ENCODE results near the gene CDK14.

CDK14 gene

DNA sequence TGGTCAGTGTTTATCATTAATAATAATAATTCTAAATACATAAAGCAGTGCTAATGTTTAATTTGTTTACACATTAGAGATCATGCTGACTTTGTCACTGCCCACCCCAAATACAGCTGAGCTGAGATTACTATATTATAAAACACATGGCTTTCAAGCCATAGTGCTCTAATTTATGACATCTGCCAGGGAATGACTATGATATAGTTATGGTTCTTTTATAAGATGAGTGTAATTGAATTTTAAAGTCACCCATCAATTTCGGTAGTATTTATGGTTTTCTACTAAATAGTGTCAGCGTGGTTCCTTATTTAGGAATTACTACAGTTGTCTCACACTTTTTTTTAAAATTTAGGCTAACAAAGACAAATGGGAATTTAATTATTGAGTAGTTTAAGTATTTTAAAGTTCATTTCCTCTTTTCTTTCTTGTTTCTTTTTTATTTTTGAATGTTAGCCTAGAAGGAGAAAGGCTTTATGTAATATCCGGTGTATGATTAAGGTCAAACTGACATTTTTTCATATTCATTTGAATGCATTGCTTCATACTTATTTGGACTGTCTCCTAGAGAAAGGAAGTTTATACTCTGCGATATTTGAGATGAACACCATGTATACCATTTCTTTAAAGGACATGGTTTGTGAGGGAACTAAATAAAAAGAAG, 3.9 kb downstream of the CDK14 start:
- peaks cover 3% of the 10 kb centered on the region for H3K4me1 ChIP-seq (ENCODE audit: control insufficient read depth, insufficient read depth, low read length)
- no peak overlapping the region for H3K9ac ChIP-seq (ENCODE audit: low read length)
- no peaks in the 10 kb centered on the region for H3K36me3 ChIP-seq (ENCODE audit: control insufficient read depth, insufficient read depth, low read length)
- H3K27me3 ChIP-seq (ENCODE audit: control insufficient read depth, insufficient read depth, low read length): no peaks in the 10 kb centered on the region
- no peak overlapping the region for H3K27ac ChIP-seq (ENCODE audit: low read depth, low read length)
- H3K4me3 ChIP-seq (ENCODE audit: low read length): no peak overlapping the region

DNA sequence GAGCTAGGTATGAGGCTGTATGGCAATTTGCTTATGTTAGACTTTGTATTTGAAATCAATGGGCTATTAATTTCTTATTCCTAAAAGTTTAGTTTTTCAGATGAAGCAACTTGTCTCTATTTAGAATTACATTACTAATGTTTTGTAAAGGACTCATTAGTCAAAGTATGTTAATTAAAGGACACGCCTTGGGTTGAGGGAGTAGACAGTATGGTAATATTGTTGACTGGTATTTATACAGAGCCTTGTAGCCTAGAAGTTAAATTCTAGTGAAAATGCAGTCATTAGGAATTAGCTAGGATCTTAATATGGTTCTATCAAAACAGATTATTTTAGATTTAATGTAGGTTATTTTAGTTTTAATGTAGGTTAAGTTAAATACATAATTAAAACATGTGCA, 6.2 kb downstream of the CDK14 start:
- H3K36me3 ChIP-seq (ENCODE audit: control insufficient read depth, insufficient read depth, low read length): no peaks in the 10 kb centered on the region
- no peak overlapping the region for H3K27ac ChIP-seq (ENCODE audit: low read depth, low read length)
- H3K4me3 ChIP-seq (ENCODE audit: low read length): no peak overlapping the region
- no peak overlapping the region for H3K9ac ChIP-seq (ENCODE audit: low read length)
- H3K4me1 ChIP-seq (ENCODE audit: control insufficient read depth, insufficient read depth, low read length): no peaks in the 10 kb centered on the region
- no peaks in the 10 kb centered on the region for H3K27me3 ChIP-seq (ENCODE audit: control insufficient read depth, insufficient read depth, low read length)

DNA sequence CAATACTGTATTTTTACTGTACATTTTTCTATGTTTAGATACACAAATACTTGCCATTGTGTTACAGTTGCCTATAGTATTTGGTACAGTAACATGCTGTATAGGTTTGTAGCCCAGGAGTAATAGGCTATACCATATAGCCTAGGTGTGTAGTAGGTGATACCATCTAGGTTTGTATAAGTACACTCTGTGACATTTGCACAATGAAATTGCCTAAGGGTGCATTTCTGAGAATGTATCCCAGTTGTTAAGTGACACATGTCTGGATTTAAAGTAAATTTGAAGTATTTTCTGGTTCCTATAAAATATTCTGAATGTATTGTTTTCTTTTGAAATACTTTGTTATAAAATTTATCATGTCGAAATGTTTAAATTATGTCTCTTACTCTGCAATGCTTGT, 7.2 kb downstream of the CDK14 start:
- Histone ChIP-seq H3K27ac (ENCODE audit: low read depth, low read length) (no peak overlapping the region), H3K36me3 (ENCODE audit: control insufficient read depth, insufficient read depth, low read length) (no peaks in the 10 kb centered on the region), H3K4me3 (ENCODE audit: low read length) (no peak overlapping the region), H3K9ac (ENCODE audit: low read length) (no peak overlapping the region), H3K27me3 (ENCODE audit: control insufficient read depth, insufficient read depth, low read length) (no peaks in the 10 kb centered on the region), H3K4me1 (ENCODE audit: control insufficient read depth, insufficient read depth, low read length) (no peaks in the 10 kb centered on the region)

DNA sequence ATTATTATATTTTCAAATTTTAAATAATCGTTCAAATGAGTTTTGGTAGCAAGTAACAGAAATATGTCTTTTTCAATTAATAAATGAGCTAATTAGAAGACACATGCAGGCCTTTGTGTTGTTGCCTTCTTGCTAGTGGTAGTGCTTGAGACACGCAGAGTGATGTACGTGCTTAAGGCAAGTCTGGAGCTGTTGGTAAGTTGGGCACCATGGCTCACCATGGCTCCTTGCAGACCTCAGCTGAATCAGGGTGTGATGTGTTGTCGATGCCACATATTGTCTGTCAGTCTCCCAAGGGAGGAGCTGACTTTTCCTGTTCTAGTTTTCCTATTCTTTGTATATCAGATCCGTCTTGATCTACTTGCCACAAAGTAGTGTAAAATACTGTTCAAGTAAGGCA, 8.3 kb downstream of the CDK14 start:
- Histone ChIP-seq H3K4me1 (ENCODE audit: control insufficient read depth, insufficient read depth, low read length) (no peaks in the 10 kb centered on the region), H3K4me3 (ENCODE audit: low read length) (no peak overlapping the region), H3K27me3 (ENCODE audit: control insufficient read depth, insufficient read depth, low read length) (no peaks in the 10 kb centered on the region), H3K36me3 (ENCODE audit: control insufficient read depth, insufficient read depth, low read length) (no peaks in the 10 kb centered on the region), H3K9ac (ENCODE audit: low read length) (no peak overlapping the region), H3K27ac (ENCODE audit: low read depth, low read length) (no peak overlapping the region)

DNA sequence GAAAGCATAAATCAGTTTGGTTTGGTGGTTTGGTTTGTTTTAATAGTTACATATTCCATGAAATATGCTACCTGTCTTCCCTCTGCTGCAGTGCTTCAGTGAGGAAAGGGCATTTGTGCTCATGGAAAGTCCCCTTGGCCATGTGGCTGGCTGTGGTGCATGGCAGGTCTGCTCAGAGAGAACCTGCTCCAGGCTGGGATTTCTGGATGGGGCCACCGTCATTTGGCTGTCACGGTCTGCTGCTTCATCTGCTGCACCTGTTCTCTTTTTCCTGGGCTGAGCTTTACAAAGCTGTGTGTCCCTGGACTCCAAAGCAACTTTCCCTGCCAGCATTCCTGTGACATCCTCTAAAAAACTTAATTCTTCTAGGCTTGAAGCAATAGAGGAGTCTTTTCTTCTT, 8.9 kb downstream of the CDK14 start:
- Histone ChIP-seq H3K4me3 (ENCODE audit: low read length) (no peak overlapping the region), H3K4me1 (ENCODE audit: control insufficient read depth, insufficient read depth, low read length) (no peaks in the 10 kb centered on the region), H3K27me3 (ENCODE audit: control insufficient read depth, insufficient read depth, low read length) (no peaks in the 10 kb centered on the region)

DNA sequence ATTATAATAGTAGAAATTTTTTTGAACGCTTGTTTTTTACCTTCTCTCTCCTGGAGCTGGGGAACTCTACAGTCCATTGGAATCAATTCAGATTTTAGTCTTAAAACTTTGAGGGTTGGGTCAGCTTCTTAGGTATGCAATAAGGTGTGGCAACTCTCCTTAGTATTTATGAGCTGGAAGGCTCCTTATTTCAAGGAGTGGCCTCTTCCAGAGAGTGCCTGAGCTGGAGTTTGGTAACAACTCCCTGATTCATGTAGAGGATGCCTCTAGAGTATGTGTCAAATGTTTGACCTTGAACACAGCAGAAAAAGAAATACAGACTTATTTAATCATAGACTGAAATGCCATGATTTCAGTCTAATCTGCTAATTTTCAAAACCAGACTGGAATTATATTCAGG, 11.1 kb downstream of the CDK14 start:
- Histone ChIP-seq H3K4me1 (ENCODE audit: control insufficient read depth, insufficient read depth, low read length) (no peaks in the 10 kb centered on the region), H3K27me3 (ENCODE audit: control insufficient read depth, insufficient read depth, low read length) (no peaks in the 10 kb centered on the region), H3K9ac (ENCODE audit: low read length) (no peak overlapping the region), H3K27ac (ENCODE audit: low read depth, low read length) (no peak overlapping the region), H3K36me3 (ENCODE audit: control insufficient read depth, insufficient read depth, low read length) (no peaks in the 10 kb centered on the region), H3K4me3 (ENCODE audit: low read length) (no peak overlapping the region)

More for the DNA sequence above, 8.9 kb downstream of the CDK14 start:
- no peaks in the 10 kb centered on the region for H3K36me3 ChIP-seq (ENCODE audit: control insufficient read depth, insufficient read depth, low read length)
- no peak overlapping the region for H3K9ac ChIP-seq (ENCODE audit: low read length)
- no peak overlapping the region for H3K27ac ChIP-seq (ENCODE audit: low read depth, low read length)

DNA sequence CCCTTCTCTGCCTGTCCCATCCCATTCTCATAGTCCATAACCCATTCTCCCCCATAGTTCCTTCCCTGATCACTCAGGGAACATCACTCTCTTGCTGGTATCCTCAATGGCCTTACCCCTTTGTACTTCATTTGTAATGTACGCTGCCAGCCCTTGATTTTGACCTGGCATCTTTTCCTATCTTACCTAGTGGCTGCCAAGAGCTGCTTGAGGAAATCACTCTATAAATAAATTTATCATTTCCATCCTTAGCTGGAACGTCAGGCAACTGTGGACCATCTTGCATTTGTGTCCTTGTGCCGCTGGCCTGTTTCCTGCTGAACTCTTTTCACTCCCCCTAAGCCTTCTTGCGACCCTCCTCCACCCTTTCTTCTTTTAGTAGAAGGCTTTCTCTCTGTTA, 14.0 kb downstream of the CDK14 start:
- Histone ChIP-seq H3K9ac (ENCODE audit: low read length) (no peak overlapping the region), H3K36me3 (ENCODE audit: control insufficient read depth, insufficient read depth, low read length) (no peaks in the 10 kb centered on the region), H3K27ac (ENCODE audit: low read depth, low read length) (no peak overlapping the region), H3K27me3 (ENCODE audit: control insufficient read depth, insufficient read depth, low read length) (no peaks in the 10 kb centered on the region), H3K4me3 (ENCODE audit: low read length) (no peak overlapping the region), H3K4me1 (ENCODE audit: control insufficient read depth, insufficient read depth, low read length) (no peaks in the 10 kb centered on the region)

DNA sequence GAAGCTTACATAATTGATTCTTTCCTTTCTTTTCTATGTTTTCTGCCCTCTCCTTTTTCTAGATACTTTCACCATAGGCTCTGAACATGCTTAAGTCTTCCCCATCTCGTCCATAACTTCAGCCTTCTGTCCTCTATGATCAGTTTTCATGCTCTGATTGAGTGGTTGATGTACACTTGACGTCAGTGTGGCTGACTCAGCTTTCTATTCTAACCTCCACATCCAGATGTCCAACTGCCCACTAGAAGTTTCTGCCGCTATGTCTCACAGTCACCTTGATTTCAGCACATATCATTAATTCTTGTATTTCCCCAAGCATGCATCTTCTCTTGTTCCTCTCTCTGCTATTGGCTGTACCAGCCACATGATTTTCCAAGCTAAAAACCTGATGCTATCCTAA, 15.0 kb downstream of the CDK14 start:
- Histone ChIP-seq H3K27ac (ENCODE audit: low read depth, low read length) (no peak overlapping the region), H3K4me1 (ENCODE audit: control insufficient read depth, insufficient read depth, low read length) (no peaks in the 10 kb centered on the region), H3K27me3 (ENCODE audit: control insufficient read depth, insufficient read depth, low read length) (no peaks in the 10 kb centered on the region), H3K4me3 (ENCODE audit: low read length) (no peak overlapping the region), H3K36me3 (ENCODE audit: control insufficient read depth, insufficient read depth, low read length) (no peaks in the 10 kb centered on the region), H3K9ac (ENCODE audit: low read length) (no peak overlapping the region)

DNA sequence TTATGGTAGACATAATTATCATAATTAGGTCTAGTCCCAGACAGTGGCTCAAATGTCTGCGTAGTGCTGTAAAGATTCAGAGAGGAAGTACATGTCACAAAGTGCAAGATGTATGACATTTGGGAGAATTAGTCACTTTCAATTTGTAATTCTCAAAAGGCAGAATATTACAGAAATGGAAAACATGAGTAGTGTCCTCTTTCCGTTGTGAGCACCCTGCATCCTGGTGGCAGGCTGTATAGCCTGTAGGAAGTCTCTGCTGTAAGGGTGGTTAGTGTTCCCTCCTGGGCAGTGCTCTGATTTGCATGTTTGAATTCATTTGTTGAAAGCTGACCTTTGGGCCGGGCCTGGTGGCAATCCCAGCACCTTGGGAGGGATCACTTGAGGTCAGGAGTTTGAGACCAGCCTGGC, 17.0 kb downstream of the CDK14 start:
- H3K27ac ChIP-seq (ENCODE audit: low read depth, low read length): no peak overlapping the region

DNA sequence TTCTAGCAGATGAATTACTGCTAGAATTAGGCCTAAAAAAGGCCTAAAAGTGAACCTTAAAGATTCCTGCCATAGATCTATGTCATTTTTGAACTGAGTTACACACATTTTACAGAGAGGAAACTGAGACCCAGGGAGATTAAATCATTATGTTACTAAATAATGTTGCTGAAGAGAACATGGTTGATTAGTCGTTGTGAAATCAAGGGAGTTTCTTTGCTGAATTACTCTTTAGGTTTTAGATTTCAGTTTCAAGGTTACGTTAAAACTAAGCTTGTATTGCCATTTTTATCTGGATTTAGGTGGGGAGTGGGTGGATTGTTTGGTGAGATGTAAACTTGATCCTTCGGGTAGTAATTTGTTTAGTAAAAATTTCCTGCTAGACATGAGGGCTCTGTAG, 21.3 kb downstream of the CDK14 start:
- no peaks in the 10 kb centered on the region for H3K36me3 ChIP-seq (ENCODE audit: control insufficient read depth, insufficient read depth, low read length)
- no peak overlapping the region for H3K9ac ChIP-seq (ENCODE audit: low read length)
- no peaks in the 10 kb centered on the region for H3K27me3 ChIP-seq (ENCODE audit: control insufficient read depth, insufficient read depth, low read length)
- no peaks in the 10 kb centered on the region for H3K4me1 ChIP-seq (ENCODE audit: control insufficient read depth, insufficient read depth, low read length)
- H3K27ac ChIP-seq (ENCODE audit: low read depth, low read length): no peak overlapping the region
- H3K4me3 ChIP-seq (ENCODE audit: low read length): no peak overlapping the region

More for the DNA sequence above, 17.0 kb downstream of the CDK14 start:
- Histone ChIP-seq H3K27me3 (ENCODE audit: control insufficient read depth, insufficient read depth, low read length) (no peaks in the 10 kb centered on the region), H3K9ac (ENCODE audit: low read length) (no peak overlapping the region), H3K36me3 (ENCODE audit: control insufficient read depth, insufficient read depth, low read length) (no peaks in the 10 kb centered on the region), H3K4me1 (ENCODE audit: control insufficient read depth, insufficient read depth, low read length) (no peaks in the 10 kb centered on the region), H3K4me3 (ENCODE audit: low read length) (no peak overlapping the region)

DNA sequence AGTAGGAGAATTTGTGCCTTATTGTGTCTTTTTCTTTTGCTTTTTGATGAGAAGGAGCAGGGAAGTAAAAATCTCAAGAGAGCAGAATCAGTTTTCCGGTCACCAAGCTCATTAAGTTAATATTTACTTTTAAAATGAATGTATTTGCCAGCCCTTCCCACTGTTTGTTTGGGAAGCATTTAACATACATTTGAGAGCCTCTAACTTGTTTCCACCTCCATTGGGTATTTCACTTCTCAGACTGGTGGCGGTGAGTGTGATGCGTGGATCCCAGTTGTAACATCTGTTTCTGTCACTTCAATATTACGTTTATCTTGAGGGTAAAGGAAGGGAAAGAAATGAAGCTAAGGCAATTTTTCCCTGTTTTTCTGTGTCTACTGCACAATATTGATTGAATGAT, 22.8 kb downstream of the CDK14 start:
- no peak overlapping the region for H3K9ac ChIP-seq (ENCODE audit: low read length)
- no peaks in the 10 kb centered on the region for H3K36me3 ChIP-seq (ENCODE audit: control insufficient read depth, insufficient read depth, low read length)
- H3K27me3 ChIP-seq (ENCODE audit: control insufficient read depth, insufficient read depth, low read length): no peaks in the 10 kb centered on the region
- peaks cover 3% of the 10 kb centered on the region for H3K4me1 ChIP-seq (ENCODE audit: control insufficient read depth, insufficient read depth, low read length)
- H3K27ac ChIP-seq (ENCODE audit: low read depth, low read length): no peak overlapping the region
- H3K4me3 ChIP-seq (ENCODE audit: low read length): no peak overlapping the region

DNA sequence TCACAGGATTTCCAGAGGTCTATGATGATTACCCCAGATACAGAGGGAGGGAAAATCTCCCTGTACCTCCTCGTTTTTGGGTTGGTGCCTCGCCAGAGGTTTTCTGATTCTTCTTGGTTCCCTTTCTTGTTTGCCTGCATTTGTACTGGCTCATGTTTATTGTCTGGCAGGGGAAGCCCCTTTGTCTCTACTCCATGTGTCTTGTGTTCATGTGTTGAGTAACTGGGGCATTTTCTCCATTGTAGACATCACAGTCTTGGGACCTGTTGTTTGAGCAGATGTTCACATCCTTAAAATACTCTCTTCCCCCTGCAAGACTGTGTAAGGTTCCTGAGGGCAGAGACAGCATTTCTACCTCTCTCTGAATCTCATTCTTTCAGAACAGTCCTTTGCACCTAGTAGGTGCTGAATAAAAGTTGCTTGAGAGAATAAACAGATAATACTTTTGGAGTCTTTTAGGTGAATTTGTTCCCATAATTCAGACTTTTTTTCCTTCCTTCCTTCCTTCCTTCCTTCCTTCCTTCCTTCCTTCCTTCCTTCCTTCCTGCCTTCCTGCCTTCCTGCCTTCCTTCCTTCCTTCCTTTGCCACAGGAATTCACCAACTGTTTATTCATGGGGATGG, 25.1 kb downstream of the CDK14 start:
- Histone ChIP-seq H3K4me1 (ENCODE audit: control insufficient read depth, insufficient read depth, low read length) (peaks cover 22% of the 10 kb centered on the region), H3K4me3 (ENCODE audit: low read length) (no peak overlapping the region), H3K36me3 (ENCODE audit: control insufficient read depth, insufficient read depth, low read length) (no peaks in the 10 kb centered on the region), H3K9ac (ENCODE audit: low read length) (no peak overlapping the region), H3K27ac (ENCODE audit: low read depth, low read length) (no peak overlapping the region), H3K27me3 (ENCODE audit: control insufficient read depth, insufficient read depth, low read length) (no peaks in the 10 kb centered on the region)

DNA sequence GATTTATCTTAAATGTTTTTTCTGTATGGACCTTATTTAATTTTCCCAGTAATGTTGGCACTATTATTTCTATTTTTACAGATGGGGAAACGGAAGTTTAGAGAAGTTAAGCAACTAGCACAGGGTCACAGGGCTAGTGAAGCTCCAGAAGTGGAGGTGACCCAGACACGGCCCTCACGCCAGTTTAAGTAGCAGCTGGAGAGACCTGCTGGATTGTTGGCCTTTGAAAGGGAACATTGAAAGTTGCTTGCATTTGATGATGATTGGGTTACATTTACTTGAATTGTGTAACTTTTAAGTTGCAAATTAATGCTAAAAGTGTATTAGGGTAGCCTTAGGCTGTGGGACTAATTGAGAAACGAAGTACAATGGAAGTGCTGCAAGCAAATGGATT, 25.6 kb downstream of the CDK14 start:
- H3K27ac ChIP-seq (ENCODE audit: low read depth, low read length): no peak overlapping the region
- H3K4me1 ChIP-seq (ENCODE audit: control insufficient read depth, insufficient read depth, low read length): peaks cover 22% of the 10 kb centered on the region
- H3K9ac ChIP-seq (ENCODE audit: low read length): no peak overlapping the region
- H3K27me3 ChIP-seq (ENCODE audit: control insufficient read depth, insufficient read depth, low read length): no peaks in the 10 kb centered on the region
- no peak overlapping the region for H3K4me3 ChIP-seq (ENCODE audit: low read length)
- no peaks in the 10 kb centered on the region for H3K36me3 ChIP-seq (ENCODE audit: control insufficient read depth, insufficient read depth, low read length)
